ENCODE measurements around the gene FETUB. TPM values are rescaled to one million over a fixed set of nuclear protein-coding genes. Genes with fewer than 3 reads are reported as not detected.

FETUB gene
- total RNA-seq, 1 donor from 2014 or later, result not detected

DNA sequence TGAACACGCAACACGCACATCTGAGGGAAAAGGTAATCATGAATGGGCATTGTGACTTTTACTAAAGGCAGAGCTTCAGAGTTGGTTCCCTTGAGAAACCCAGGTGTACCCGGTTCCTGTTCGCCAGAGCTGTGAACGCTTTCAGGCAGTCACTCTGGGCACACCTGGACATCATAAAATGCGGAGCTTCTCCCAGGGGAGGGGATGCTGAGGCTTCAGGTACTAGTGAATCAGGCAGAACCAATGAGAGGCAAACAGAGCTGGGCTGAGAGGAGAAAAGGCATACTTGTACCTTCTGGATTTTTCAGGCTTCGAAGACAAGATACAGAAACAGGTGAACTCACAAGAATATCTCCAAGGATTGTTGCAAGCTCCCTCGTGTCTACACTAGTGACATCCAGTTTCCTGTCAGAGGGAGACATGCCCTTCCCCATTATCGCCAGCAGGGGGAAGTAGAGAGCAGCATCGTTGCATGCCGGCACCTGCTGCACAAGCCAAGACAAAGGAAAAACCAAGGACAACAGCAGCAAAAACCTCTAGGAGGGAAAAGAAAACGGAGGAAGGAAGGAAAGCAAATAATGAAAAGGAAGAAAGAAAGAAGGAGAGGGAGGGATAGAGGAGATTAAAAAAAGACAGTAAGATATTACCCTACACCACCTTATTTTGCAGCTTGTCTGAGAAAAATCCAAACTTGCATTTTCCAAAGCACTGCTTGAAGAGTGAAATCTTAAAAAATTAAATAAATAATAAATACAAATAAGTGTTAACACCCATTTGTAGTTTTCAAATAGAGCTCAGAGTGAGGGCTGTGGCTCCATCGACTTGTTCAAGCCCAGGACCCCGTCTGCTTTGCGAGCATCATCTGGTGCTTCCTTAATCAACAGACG is 25.4 kb upstream of the FETUB start:
- Mint-ChIP-seq H3K27me3 (ENCODE audit: low read depth) (peaks cover 53% of the 10 kb centered on the region), H3K27ac (peak overlapping the region; percentile 36), H3K4me1 (peaks cover 8% of the 10 kb centered on the region), H3K36me3 (no peaks in the 10 kb centered on the region), H3K4me3 (no peak overlapping the region), H3K9me3 (no peaks in the 10 kb centered on the region)
- DNase-seq (ENCODE audit: low spot score in 2 of 2, unreplicated experiment in 2 of 2), result peak; percentile 52 to 86
- peak; percentile 88 for TF ChIP-seq CTCF (IDR thresholded peaks at IDR 0.05; ENCODE audit: unreplicated experiment)

DNA sequence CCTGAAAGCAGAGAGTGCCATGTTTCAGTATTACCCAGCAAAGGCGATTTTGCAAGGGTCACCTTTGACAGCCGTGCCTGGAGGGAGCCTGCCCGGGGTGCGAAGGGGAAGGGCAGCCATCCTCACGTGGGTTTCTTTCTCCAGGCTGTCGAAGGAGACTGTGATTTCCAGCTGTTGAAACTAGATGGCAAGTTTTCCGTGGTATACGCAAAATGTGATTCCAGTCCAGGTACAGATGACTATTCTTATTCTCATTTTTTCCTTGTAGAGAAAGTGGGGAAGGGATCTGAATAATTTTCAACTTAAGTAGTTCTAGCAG is 23.9 kb upstream of the FETUB start:
- Mint-ChIP-seq H3K27me3 (ENCODE audit: low read depth) (peaks cover 57% of the 10 kb centered on the region), H3K9me3 (no peaks in the 10 kb centered on the region), H3K4me3 (no peak overlapping the region), H3K27ac (no peak overlapping the region), H3K36me3 (no peaks in the 10 kb centered on the region), H3K4me1 (peaks cover 8% of the 10 kb centered on the region)
- no peak for DNase-seq (ENCODE audit: low spot score in 2 of 2, unreplicated experiment in 2 of 2)
- no peak for TF ChIP-seq CTCF (IDR thresholded peaks at IDR 0.05; ENCODE audit: unreplicated experiment)

- TF ChIP-seq CTCF (IDR thresholded peaks at IDR 0.05; ENCODE audit: unreplicated experiment), result peak; percentile 82
- Mint-ChIP-seq H3K4me3 (peak overlapping the region; percentile 28), H3K9me3 (no peaks in the 10 kb centered on the region), H3K36me3 (no peaks in the 10 kb centered on the region), H3K27ac (no peak overlapping the region), H3K27me3 (ENCODE audit: low read depth) (peaks cover 60% of the 10 kb centered on the region), H3K4me1 (peaks cover 8% of the 10 kb centered on the region)
- peak; percentile 69 to 86 for DNase-seq (ENCODE audit: low spot score in 2 of 2, unreplicated experiment in 2 of 2)
These were observed 22.9 kb upstream of the FETUB start for GRCh38 chr3:186617036-186617946.

DNA sequence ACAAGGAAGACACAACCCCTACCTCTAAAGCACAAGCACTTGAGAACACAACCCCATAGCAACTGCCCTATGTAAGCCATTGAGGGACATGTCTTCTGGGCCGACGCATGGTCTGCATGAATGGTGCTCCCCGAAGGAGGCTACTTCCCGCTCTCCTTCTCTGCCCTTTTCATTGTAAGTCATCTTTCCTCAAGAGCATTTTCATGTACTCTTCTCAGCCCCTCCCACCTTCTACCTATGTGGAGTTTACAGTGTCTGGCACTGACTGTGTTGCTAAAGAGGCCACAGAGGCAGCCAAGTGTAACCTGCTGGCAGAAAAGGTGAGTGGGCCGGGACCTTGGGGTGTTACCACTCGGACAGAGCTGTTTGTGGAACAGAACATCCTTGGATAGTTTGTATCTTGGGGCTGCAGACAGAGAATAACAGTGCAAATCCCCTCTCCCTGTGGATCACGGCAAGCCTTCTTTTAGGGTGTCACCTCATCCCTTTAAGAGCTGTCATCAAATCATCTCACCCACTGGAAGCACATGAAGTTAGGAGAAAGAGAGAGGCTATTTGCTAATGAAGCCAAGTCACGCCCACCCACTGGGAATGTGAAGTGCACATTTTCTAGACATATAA is 21.8 kb upstream of the FETUB start:
- Mint-ChIP-seq H3K27me3 (ENCODE audit: low read depth) (peaks cover 56% of the 10 kb centered on the region), H3K4me3 (no peak overlapping the region), H3K9me3 (no peaks in the 10 kb centered on the region), H3K36me3 (no peaks in the 10 kb centered on the region), H3K4me1 (peaks cover 8% of the 10 kb centered on the region), H3K27ac (no peak overlapping the region)
- DNase-seq (ENCODE audit: low spot score in 2 of 2, unreplicated experiment in 2 of 2), result no peak
- TF ChIP-seq CTCF (IDR thresholded peaks at IDR 0.05; ENCODE audit: unreplicated experiment), result no peak

GRCh38 chr3:186619787-186620212 is 20.4 kb upstream of the FETUB start:
- no peak for DNase-seq (ENCODE audit: low spot score in 2 of 2, unreplicated experiment in 2 of 2)
- peaks cover 8% of the 10 kb centered on the region for H3K4me1 Mint-ChIP-seq
- H3K27me3 Mint-ChIP-seq (ENCODE audit: low read depth), result peaks cover 45% of the 10 kb centered on the region
- no peaks in the 10 kb centered on the region for H3K36me3 Mint-ChIP-seq
- H3K9me3 Mint-ChIP-seq, result no peaks in the 10 kb centered on the region
- no peak for TF ChIP-seq CTCF (IDR thresholded peaks at IDR 0.05; ENCODE audit: unreplicated experiment)
- H3K4me3 Mint-ChIP-seq, result no peak overlapping the region
- no peak overlapping the region for H3K27ac Mint-ChIP-seq
